NCI-H2196 treated with DMSO at 0.1 percent for 48 hours (cell line): ENCODE results near the gene RPL41.
"Not testable (repeated sequence)": the region's sequence is repeated elsewhere in the genome, so short reads cannot be mapped to it uniquely, and the experiment has no call there.

Source experiments
- DNase-seq: peaks from one replicate; lab custom pipeline; 2025; ENCODE audit not compliant: unreplicated experiment; lab: John Stamatoyannopoulos, UW

Gene RPL41

DNA sequence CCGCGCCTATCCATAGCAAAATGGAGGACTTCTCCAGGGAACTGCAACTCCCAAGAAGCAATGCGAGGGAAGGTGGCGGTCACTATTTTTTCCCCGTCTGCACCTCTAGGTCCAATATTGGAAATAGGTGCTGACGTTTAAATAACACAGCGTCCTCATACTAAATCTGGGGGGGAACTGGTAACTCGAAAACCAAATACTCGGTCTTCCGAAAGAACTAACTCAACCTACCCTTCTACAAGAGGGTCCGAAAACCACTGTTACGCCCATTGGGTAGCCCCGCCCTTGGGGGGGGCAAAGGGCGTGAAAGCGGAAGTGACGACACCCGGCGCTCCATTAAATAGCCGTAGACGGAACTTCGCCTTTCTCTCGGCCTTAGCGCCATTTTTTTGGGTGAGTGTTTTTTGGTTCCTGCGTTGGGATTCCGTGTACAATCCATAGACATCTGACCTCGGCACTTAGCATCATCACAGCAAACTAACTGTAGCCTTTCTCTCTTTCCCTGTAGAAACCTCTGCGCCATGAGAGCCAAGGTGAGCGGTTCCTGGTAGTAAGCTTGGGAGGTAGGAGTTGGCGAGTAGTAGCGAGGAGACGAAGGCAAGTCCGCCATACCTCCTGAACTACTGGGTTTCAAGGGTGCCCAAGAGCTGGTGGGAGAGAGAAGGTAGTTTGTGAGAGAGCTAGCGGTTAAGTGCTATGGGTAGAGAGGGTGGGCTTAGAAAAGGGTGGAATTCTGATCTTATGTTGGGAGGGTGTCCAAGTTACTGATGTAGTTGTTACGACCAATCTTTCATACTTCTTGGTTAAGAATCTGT is at the start of gene RPL41:
TSS of gene RPL41 (plus strand) at position 367 of the 815 bp plus-strand sequence.
- peak; percentile 90 for DNase-seq

DNA sequence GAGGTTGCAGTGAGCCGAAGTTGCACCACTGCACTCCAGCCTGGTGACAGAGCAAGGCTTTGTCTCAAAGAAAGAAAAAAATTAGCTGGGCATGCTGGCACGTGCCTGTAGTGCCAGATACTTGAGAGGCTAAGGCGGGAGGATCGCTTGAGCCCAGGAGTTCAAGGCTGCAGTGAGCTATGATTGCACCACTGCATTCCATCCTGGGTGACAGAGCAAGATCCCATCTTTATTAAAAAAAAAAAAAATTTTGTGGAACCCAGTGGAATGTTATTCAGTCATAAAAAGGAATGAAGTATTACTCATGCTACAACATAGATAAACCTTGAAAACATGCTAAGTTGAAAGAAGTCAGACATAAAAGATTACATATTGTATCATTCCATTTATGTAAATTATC is 44.8 kb upstream of the RPL41 start:
- no peak for DNase-seq

DNA sequence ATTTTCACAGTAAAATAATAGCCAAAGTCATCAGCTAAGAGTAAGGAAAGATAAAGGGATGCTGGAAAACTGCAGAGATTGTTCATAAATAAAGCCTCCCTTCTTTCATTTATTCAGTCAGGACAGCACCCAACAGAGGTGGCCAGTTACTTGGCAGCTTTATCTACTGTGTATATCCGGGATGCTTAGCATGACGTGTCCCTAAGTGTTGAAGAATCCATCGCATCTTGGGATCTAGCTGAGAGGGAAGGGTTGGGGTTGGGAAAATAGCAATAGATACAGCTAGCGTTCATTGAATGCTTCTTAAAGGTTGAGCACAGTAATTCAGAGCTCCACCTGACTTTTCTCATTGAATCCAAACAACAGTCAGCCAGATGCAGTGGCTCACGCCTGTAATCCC is 42.0 kb upstream of the RPL41 start:
- no peak for DNase-seq

DNA sequence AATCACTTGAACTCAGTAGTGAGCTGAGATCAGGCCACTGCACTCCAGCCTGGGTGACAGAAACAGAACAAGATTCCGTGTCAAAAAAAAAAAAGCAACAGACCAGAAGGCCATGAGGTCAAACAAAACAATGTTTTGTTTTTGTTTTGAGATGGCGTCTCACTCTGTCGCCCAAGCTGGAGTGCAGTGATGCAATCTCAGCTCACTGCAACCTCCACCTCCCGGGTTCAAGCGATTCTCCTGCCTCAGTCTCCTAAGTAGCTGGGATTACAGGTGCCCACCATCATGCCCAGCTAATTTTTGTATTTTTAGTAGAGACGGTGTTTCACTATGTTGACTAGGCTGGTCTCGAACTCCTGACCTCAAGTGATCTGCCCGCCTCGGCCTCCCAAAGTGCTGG is 38.5 kb upstream of the RPL41 start:
- DNase-seq, result not testable (repeated sequence)

DNA sequence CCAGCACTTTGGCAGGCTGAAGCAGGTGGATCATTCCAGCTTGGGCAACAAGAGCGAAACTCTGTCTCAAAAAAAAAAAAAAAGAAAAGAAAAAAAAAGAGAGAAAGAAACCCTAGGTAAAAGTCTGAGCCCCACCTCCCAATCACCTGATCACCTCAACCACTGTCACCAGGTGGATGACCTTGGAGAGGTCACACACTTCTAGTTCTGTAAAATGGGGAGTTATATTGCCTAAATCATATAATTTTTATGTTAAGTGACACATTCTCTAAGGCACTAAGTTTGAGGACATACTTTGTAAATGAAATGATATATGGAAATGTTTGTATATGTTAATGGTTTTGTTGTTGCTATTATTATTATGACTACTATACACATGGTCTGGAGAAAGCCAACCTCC is 38.0 kb upstream of the RPL41 start:
- no peak for DNase-seq

DNA sequence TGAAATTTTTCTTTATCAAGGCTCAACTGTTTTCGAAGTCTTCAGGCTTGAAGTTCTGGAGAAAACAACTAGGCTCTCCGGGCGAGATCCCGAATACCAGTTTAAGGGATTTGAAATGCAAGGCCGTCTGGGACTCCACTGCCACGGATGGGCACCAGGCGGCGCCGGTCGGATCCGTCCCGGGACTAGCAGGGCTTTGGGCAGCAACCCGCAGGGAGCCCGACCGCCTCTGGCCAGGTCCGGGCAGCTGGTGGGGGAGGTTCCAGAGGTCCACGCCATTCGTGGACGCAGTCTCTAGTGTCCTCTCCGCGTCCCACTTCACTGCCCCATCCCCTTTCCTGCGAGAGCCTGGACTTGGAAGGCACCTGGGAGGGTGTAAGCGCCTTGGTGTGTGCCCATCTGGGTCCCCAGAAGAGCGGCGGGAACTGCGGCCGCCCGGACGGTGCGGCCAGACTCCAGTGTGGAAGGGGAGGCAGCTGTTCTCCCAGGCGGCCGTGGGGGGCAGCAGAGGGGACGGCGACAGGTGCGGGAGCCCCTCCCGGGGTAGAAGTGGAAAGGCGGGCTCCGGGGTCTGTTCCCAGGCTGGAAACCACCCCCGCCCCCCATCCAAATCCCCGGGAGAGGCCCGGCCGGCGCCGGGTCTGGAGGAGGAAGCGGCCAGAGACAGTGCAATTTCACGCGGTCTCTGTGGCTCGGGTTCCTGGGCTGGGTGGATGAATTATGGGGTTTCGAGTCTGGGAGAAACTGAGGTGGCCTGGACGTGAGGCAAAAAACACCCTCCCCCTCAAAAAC is 37.3 kb upstream of the RPL41 start:
- peak; percentile 56 for DNase-seq

DNA sequence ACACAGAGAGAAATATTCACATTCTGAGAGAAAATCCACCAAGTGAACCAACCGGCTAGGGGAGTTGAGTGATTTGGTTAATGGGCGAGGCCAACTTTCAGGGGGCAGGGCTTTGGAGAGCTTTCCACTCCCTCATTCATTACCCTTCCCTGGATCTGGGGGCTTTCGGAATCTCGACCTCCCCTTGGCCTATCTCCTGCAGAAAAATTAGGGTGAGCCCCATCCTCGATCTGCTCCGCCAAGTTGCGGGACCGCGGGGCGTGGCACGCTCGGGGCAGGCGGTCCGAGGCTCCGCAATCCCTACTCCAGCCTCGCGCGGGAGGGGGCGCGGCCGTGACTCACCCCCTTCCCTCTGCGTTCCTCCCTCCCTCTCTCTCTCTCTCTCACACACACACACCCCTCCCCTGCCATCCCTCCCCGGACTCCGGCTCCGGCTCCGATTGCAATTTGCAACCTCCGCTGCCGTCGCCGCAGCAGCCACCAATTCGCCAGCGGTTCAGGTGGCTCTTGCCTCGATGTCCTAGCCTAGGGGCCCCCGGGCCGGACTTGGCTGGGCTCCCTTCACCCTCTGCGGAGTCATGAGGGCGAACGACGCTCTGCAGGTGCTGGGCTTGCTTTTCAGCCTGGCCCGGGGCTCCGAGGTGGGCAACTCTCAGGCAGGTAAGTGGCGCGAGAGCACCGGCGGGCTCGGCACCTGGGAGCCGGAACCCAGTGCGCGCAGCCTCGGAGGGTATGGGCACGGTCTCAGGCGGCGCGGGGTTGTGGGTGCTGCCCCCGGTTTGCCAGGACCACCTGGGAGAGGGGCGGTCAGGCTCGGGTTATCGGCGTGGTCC is 36.5 kb upstream of the RPL41 start, which contains the start of gene ERBB3:
TSS of gene ERBB3 (plus strand) at position 443 of the 833 bp plus-strand sequence. CDS start at position 579, 136 bp downstream.
- DNase-seq, result peak; percentile 57

DNA sequence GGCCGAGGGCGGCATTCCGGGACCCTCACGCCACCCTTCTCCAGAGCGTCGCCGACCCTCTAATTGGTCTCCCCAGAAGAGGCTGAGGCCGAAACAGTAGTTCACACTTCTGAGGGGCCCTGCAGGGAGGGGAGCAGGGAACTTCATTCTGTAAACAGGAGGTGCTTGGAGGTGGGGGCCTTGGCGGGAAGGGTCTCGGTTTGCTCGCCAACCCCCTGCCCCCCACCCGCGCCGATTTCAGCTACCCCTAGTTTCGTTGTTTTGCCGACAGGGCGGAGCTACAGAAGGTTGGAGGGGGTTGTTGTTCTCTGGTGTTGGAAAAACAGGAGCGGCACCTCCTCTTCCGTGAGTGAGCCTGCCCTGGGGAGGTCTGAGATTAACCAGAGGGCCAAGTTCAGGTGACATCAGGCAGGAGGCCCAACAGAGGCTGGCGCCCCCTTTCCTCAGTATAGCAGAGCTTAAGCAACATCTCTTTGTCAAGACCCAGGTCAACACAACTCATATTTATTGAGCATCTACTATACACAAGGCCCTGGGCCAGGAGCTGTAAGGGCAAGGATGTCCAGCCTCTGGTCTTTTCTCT is 35.8 kb upstream of the RPL41 start:
- DNase-seq, result no peak

DNA sequence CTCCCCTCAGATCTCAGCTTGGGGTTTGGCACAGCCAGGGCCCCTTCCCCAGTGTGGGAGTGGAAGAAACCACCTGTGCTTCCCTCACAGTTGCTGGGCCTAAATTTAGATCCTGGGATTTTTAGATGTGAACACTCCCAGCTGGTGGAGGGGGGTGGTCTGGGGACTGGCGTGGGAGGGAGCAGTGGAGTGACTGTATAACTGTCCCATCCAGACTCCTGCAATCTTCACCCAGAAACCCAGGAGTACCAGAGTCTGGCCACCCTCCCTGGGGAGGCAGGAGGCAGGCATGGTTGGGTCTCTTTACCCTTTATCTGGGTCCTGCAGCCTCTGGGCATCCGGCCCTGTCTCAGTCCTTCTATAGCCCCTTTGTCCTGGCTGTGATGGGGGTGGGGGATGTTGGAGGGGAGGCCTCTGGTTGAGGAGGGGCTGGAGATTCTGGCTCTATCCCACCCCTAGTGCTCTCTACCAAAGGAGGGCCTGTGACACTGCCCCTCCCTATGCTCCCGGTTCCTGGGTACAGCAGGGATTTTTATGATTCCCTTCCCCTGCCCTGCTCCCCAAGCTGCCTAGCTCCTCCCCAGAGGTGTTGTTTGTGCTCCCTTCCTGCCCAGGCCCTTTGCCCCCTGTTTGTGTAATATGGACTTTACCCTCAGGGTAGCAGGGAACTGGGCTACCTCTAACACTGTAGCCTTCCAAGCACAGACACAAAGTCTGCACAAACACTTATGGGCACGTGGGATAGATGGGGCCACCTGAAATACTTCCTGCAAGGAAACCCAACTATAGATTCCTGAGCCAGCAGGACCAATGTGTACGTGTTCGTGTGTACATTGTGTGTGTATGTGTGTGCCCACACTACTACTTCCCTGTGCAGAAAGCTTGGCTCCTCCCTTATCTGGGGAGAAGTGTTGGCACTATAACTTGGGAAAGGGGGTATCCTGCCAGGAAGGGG is 34.8 kb upstream of the RPL41 start:
- no peak for DNase-seq

DNA sequence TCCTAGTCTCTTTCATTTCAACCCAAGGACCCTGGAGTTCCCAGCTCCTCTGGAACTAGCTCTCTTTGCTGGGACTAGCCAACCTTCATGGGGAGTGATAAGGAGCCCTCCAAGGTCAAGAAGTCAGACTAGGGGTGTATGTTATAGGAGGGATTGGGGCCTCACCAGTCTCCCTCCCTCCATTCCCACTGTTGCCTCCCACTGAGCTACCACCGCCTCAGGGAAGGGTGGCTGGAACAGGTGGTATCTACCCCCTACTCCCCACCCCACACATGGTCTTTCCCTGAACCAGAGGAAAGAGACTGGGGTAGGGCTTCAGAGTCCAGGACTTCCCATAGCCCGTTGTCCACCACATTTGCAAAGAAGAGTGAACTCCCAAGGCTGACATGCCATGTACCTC is 34.1 kb upstream of the RPL41 start:
- no peak for DNase-seq

DNA sequence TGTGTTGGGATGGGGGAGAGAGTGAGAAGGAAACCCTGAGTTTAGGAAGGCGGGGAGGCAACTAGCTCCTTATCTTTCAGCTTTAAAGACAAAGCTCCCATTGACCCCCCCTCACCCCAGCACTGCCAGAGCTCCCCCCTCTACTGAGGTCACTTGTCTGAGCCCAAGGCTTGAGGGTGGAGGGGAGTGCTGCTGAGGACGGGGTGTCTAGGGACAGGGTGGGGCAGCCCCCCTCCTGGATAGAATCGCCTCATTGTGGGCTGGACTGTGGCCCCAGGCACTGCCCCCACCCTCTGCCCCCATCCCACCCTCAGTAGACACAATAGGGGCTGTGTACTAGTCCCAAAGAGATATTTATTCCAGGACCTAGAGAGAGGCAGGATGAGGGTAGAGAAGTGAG is 33.5 kb upstream of the RPL41 start:
- DNase-seq, result no peak

DNA sequence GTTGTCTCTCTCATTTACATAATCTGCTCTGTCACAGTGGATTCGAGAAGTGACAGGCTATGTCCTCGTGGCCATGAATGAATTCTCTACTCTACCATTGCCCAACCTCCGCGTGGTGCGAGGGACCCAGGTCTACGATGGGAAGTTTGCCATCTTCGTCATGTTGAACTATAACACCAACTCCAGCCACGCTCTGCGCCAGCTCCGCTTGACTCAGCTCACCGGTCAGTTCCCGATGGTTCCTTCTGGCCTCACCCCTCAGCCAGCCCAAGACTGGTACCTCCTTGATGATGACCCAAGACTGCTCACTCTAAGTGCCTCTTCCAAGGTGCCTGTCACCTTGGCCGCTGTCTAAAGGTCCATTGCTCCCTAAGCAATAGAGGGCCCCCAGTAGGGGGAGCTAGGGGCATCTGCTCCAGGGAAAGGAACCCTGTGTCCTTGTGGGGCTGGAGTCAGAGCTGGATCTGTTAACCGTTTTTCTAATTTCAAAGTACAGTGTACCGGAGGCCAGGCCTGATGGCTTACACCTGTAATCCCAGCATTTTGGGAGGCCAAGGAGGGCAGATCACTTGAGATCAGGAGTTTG is 31.4 kb upstream of the RPL41 start:
- no peak for DNase-seq

DNA sequence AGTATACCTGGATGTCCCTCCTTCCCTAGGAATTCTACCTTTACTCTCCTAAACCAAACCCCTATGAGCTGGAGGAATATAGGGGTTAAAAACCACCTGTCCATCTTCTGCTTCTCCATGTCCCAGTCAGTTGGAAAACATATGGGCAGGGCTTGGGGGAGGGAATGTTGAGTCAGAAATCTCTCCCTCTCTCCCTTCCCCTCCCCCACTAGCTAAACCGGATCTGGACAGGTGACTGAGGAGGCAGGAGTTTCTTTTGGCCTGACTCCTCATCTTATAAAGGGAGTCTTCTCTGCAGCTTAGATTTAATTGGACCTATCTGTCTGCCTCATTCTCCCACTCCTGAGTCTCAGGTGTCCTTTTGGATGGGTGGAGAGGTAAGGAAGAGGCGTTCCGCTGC is 30.3 kb upstream of the RPL41 start:
- no peak for DNase-seq

DNA sequence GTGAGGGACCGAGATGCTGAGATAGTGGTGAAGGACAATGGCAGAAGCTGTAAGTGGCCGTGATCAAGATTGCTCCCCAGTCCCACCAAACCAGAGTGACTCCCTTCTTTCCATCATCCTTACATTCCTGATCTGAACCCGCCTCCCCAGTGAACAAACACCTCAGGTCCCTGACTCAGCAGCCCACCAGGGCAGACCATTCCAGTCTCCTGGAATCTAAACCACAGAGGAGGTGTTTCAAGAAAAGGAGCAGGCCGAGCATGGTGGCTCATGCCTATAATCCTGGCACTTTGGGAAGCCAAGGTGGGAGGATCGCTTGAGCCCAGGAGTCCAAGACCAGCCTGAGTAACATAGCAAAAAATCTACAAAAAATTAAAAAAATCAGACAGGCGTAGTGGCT is 29.8 kb upstream of the RPL41 start:
- no peak for DNase-seq

DNA sequence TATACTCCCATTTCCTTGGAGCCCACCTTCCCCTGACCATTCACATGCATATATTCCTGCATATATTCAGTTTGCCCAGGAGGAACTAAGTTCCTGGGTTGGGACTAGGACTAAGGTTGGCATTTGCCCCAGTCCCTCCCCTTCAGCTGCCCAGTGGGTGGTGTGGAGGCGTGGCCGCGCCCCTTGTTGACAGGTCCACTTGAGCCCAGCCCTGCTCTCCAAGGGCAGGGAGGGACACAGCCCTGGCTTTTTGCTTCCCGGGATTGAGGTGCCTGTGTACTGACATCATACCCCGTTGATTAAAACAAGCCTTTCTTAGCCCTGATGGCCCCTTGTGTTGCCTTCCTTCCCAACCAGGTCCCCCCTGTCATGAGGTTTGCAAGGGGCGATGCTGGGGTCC is 29.2 kb upstream of the RPL41 start:
- DNase-seq, result peak; percentile 43

DNA sequence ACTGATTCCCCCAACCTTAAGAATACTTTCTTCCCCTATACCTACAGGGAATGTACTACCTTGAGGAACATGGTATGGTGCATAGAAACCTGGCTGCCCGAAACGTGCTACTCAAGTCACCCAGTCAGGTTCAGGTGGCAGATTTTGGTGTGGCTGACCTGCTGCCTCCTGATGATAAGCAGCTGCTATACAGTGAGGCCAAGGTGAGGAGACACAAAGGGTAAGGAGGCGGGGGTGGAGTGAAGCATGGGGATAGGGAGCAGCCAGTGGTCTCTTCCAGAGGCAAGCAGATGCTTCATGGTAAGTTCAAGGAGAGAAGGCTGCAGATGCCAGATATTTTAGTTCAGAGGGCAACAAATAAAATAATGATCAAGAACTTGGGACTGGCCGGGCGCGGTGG is 18.7 kb upstream of the RPL41 start:
- no peak for DNase-seq

DNA sequence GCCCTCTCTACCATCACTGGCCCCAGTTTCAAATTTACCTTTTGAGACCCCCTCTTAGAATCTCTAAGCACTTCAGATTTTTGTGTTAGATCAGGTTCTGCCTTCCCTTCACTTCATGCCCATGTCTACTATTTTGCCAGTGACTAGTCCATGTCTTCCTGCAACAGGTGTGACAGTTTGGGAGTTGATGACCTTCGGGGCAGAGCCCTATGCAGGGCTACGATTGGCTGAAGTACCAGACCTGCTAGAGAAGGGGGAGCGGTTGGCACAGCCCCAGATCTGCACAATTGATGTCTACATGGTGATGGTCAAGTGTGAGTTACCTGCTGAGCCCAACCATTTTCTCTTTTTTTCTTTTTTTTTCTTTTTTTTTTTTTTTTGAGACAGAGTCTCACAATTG is 17.8 kb upstream of the RPL41 start:
- no peak for DNase-seq

DNA sequence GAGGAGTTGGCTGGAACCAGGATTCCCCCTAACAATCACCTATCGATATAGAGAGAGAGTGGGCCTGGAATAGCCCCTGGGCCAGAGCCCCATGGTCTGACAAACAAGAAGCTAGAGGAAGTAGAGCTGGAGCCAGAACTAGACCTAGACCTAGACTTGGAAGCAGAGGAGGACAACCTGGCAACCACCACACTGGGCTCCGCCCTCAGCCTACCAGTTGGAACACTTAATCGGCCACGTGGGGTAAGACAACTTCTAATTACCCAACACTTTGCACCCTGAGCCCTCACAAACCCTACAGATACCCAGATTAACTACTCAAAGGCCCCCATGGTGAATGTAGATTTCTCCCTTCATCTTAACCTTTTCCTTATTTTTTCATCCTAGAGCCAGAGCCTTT is 16.6 kb upstream of the RPL41 start:
- no peak for DNase-seq

DNA sequence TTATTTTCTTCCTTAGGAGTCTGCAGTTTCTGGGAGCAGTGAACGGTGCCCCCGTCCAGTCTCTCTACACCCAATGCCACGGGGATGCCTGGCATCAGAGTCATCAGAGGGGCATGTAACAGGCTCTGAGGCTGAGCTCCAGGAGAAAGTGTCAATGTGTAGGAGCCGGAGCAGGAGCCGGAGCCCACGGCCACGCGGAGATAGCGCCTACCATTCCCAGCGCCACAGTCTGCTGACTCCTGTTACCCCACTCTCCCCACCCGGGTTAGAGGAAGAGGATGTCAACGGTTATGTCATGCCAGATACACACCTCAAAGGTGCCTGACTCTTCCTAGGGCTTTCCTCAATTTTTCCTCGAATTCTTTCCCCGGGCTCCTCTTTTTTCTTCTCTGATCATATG is 15.4 kb upstream of the RPL41 start:
- DNase-seq, result no peak

DNA sequence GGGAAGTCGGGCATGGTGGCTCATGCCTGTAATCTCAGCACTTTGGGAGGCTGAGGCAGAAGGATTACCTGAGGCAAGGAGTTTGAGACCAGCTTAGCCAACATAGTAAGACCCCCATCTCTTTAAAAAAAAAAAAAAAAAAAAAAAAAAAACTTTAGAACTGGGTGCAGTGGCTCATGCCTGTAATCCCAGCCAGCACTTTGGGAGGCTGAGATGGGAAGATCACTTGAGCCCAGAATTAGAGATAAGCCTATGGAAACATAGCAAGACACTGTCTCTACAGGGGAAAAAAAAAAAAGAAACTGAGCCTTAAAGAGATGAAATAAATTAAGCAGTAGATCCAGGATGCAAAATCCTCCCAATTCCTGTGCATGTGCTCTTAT is 13.8 kb upstream of the RPL41 start:
- DNase-seq, result no peak
